HEK293 (cell line): ENCODE measurements around the gene GTSF1L.

Source experiments
- CTCF ChIA-PET: fragments of 350-600 bp; formaldehyde crosslinking; extraction: SDS; loops from one replicate; lab custom pipeline; 2021; ENCODE audit warnings: antibody characterized with exemption; lab: Yijun Ruan, JAX
- POLR2A ChIA-PET: fragments of 300-600 bp; formaldehyde crosslinking; extraction: SDS; loops from one replicate; lab custom pipeline; 2020; ENCODE audit warnings: antibody characterized with exemption, inconsistent platforms; lab: Yijun Ruan, JAX
- H3K27ac ChIP-seq: fragments of 200-500 bp; sonication (Bioruptor generic); 2 replicates; pipeline ENCODE4 v1.5.1; 2014; ENCODE audit warnings: low read depth, low read length, control low read depth, inconsistent platforms; ENCODE audit errors: extremely low read depth
- H3K36me3 ChIP-seq, 2 experiments: fragments of 200-500 bp in 1 of 2; sonication (Bioruptor generic) in 1 of 2; 1 replicate in 1 of 2; 2 replicates in 1 of 2; pipeline ENCODE4 v1.5.1; 2014 to 2017; ENCODE audit warnings: inconsistent platforms in 2 of 2, low read length in 2 of 2; ENCODE audit not compliant: control insufficient read depth in 2 of 2, insufficient read depth in 1 of 2
- H3K4me1 ChIP-seq: fragments of 200-500 bp; sonication (Bioruptor generic); 2 replicates; pipeline ENCODE4 v1.5.1; 2014; ENCODE audit warnings: mild to moderate bottlenecking, low read length, inconsistent platforms; ENCODE audit not compliant: control insufficient read depth, insufficient read depth
- H3K4me3 ChIP-seq: 2 replicates; pipeline ENCODE4 v1.5.1; 2011; ENCODE audit warnings: low read depth, mild to moderate bottlenecking, control low read depth, low read length, moderate library complexity
- H3K9me3 ChIP-seq: fragments of 200-500 bp; sonication (Bioruptor generic); 2 replicates; pipeline ENCODE4 v1.5.1; 2014; ENCODE audit warnings: low read depth, low read length, inconsistent platforms; ENCODE audit not compliant: control insufficient read depth, insufficient read depth
- SCRT1 ChIP-seq: fragments of 450-650 bp; formaldehyde crosslinking; IDR thresholded peaks from 2 replicates; pipeline ENCODE4 v1.5.1; 2016; ENCODE audit warnings: missing biosample characterization, missing genetic modification characterization, borderline replicate concordance
- SCRT2 ChIP-seq: fragments of 450-650 bp; formaldehyde crosslinking; IDR thresholded peaks from 2 replicates; pipeline ENCODE4 v1.5.1; 2016; ENCODE audit warnings: missing biosample characterization, missing genetic modification characterization
- ZBTB17 ChIP-seq: fragments of 450-650 bp; formaldehyde crosslinking; IDR thresholded peaks from 2 replicates; pipeline ENCODE4 v1.5.1; 2016; ENCODE audit warnings: missing biosample characterization, missing genetic modification characterization
- ZNF221 ChIP-seq: fragments of 450-650 bp; formaldehyde crosslinking; IDR thresholded peaks from 2 replicates; pipeline ENCODE4 v1.5.1; 2017; ENCODE audit warnings: missing biosample characterization, missing genetic modification characterization, borderline replicate concordance
- ZNF350 ChIP-seq: fragments of 450-650 bp; formaldehyde crosslinking; IDR thresholded peaks from 2 replicates; pipeline ENCODE4 v1.5.0; 2017; ENCODE audit warnings: missing biosample characterization, mild to moderate bottlenecking, missing genetic modification characterization
- ZNF354C ChIP-seq: fragments of 450-650 bp; formaldehyde crosslinking; IDR thresholded peaks from 2 replicates; pipeline ENCODE4 v1.5.1; 2016; ENCODE audit warnings: missing biosample characterization, missing genetic modification characterization, low read depth, borderline replicate concordance
- ZNF37A ChIP-seq: fragments of 450-650 bp; IDR thresholded peaks from 2 replicates; pipeline ENCODE4 v1.5.1; 2018; ENCODE audit warnings: missing biosample characterization, missing genetic modification characterization
- ZNF416 ChIP-seq: fragments of 450-650 bp; formaldehyde crosslinking; IDR thresholded peaks from 2 replicates; pipeline ENCODE4 v1.5.1; 2016; ENCODE audit warnings: missing biosample characterization, missing genetic modification characterization
- ZNF626 ChIP-seq: fragments of 450-650 bp; sonication (Bioruptor Pico); formaldehyde crosslinking; IDR thresholded peaks from 2 replicates; pipeline ENCODE4 v1.5.1; 2018; ENCODE audit warnings: missing biosample characterization, missing genetic modification characterization, inconsistent platforms
- TF ChIP-seq, protein P1 (sequence below): fragments of 450-650 bp; formaldehyde crosslinking; conservative IDR thresholded peaks from 2 replicates; pipeline ENCODE4 v1.5.1; 2016; ENCODE audit warnings: low read depth, missing biosample characterization, missing genetic modification characterization
- TF ChIP-seq, protein P2 (sequence below): fragments of 450-650 bp; formaldehyde crosslinking; IDR thresholded peaks from 2 replicates; pipeline ENCODE4 v1.5.1; 2016; ENCODE audit warnings: missing biosample characterization, missing genetic modification characterization
- TF ChIP-seq, protein P3 (sequence below): fragments of 450-650 bp; formaldehyde crosslinking; IDR thresholded peaks from 2 replicates; pipeline ENCODE4 v1.5.1; 2017; ENCODE audit warnings: missing biosample characterization, missing genetic modification characterization
- TF ChIP-seq, protein P4 (sequence below): fragments of 450-650 bp; formaldehyde crosslinking; IDR thresholded peaks from 2 replicates; pipeline ENCODE4 v1.5.1; 2016; ENCODE audit warnings: missing biosample characterization, missing genetic modification characterization

The GTSF1L gene

DNA sequence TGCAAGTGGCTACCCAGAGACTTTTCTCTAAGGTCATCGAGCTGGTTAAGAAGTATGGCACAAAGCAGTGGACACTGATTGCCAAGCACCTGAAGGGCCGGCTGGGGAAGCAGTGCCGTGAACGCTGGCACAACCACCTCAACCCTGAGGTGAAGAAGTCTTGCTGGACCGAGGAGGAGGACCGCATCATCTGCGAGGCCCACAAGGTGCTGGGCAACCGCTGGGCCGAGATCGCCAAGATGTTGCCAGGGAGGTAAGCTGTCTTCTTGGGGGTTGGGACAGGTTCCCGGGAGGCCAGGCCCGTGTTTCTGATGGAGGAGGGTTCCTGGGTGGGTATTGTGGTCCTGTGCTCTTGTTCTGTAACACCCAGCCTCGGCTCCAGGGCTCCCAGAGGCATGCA is 40.0 kb downstream of the GTSF1L start (continued):
- TF ChIP-seq, protein P1, sequence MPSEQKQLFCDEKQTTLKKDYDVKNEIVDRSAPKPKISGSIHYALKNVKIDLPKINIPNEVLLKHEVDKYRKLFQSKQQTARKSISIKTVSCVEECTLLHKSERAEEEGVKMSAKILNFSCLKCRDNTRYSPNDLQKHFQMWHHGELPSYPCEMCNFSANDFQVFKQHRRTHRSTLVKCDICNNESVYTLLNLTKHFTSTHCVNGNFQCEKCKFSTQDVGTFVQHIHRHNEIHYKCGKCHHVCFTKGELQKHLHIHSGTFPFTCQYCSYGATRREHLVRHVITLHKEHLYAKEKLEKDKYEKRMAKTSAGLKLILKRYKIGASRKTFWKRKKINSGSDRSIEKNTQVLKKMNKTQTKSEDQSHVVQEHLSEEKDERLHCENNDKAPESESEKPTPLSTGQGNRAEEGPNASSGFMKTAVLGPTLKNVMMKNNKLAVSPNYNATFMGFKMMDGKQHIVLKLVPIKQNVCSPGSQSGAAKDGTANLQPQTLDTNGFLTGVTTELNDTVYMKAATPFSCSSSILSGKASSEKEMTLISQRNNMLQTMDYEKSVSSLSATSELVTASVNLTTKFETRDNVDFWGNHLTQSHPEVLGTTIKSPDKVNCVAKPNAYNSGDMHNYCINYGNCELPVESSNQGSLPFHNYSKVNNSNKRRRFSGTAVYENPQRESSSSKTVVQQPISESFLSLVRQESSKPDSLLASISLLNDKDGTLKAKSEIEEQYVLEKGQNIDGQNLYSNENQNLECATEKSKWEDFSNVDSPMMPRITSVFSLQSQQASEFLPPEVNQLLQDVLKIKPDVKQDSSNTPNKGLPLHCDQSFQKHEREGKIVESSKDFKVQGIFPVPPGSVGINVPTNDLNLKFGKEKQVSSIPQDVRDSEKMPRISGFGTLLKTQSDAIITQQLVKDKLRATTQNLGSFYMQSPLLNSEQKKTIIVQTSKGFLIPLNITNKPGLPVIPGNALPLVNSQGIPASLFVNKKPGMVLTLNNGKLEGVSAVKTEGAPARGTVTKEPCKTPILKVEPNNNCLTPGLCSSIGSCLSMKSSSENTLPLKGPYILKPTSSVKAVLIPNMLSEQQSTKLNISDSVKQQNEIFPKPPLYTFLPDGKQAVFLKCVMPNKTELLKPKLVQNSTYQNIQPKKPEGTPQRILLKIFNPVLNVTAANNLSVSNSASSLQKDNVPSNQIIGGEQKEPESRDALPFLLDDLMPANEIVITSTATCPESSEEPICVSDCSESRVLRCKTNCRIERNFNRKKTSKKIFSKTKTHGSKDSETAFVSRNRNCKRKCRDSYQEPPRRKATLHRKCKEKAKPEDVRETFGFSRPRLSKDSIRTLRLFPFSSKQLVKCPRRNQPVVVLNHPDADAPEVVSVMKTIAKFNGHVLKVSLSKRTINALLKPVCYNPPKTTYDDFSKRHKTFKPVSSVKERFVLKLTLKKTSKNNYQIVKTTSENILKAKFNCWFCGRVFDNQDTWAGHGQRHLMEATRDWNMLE (tag by site-specific recombination) = no peak

DNA sequence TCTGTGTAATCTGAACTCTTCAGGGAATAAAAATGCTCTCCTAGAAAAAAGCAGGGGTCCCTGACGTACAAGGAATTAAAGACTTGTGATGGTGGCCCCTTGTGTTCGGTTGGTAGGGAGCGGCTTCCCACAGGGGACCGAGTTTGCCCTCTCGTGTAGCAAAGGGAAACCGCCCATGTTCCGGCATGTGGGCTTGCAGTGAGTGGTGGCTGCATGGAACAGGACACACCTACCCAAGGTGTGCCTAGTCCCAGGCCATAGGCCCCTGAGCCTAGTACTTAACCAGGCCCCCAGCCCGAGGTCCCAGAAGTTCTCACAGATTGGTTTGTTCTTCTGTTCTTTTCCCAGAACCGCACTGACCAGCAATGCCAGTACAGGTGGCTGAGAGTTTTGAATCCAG is 44.4 kb downstream of the GTSF1L start:
- Histone ChIP-seq H3K27ac (no peak overlapping the region), H3K4me1 (no peaks in the 10 kb centered on the region), H3K36me3 (peaks cover 31 to 69% of the 10 kb centered on the region in 2 experiments; a peak in 2 of 3 replicates), H3K9me3 (no peaks in the 10 kb centered on the region), H3K4me3 (no peak overlapping the region)
- POLR2A ChIA-PET = interaction anchor here (0.7 kb wide), 1 partner anchor 15 kb away, joined by 3 read pairs; no protein-coding TSS in a partner anchor
- TF ChIP-seq ZNF221 (no peak), ZNF354C (tag by site-specific recombination) (no peak), ZBTB17 (tag by site-specific recombination) (no peak), ZNF37A (tag by site-specific recombination) (no peak)
- TF ChIP-seq, protein P2, sequence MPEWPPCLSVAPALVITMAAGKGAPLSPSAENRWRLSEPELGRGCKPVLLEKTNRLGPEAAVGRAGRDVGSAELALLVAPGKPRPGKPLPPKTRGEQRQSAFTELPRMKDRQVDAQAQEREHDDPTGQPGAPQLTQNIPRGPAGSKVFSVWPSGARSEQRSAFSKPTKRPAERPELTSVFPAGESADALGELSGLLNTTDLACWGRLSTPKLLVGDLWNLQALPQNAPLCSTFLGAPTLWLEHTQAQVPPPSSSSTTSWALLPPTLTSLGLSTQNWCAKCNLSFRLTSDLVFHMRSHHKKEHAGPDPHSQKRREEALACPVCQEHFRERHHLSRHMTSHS (tag by site-specific recombination) = no peak
- TF ChIP-seq, protein P3, sequence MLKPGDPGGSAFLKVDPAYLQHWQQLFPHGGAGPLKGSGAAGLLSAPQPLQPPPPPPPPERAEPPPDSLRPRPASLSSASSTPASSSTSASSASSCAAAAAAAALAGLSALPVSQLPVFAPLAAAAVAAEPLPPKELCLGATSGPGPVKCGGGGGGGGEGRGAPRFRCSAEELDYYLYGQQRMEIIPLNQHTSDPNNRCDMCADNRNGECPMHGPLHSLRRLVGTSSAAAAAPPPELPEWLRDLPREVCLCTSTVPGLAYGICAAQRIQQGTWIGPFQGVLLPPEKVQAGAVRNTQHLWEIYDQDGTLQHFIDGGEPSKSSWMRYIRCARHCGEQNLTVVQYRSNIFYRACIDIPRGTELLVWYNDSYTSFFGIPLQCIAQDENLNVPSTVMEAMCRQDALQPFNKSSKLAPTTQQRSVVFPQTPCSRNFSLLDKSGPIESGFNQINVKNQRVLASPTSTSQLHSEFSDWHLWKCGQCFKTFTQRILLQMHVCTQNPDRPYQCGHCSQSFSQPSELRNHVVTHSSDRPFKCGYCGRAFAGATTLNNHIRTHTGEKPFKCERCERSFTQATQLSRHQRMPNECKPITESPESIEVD = no peak
- CTCF ChIA-PET = no interaction called here

DNA sequence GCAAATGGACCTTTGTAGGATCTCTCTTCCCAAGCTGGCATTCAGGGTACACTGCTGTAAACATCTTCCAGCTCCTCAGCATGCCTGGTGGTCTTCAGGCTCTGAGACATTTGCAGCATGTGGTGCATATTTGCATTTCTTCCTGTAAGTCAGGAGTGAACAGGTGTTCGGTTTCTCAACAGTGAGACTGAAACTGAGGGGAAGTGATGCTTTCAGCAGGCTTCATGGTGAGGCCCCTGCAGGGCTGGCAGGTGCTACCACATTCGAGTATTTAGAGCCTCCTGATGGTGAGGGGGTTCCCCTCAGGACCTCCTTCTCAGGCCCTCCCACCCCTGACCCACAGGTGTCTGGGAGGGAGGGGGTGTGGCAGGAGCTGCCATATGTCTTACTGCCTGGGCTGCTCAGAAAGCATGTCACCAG is 44.8 kb downstream of the GTSF1L start:
- H3K4me3 ChIP-seq = no peak overlapping the region
- no peaks in the 10 kb centered on the region for H3K9me3 ChIP-seq
- no peaks in the 10 kb centered on the region for H3K4me1 ChIP-seq
- ChIA-PET CTCF (no interaction called here), POLR2A (no interaction called here)
- no peak for TF ChIP-seq ZNF416 (tag by site-specific recombination)
- TF ChIP-seq ZNF350 (tag by site-specific recombination) = no peak
- 0 out of 2 replicates have a peak, but pooled peaks have one; percentile 67 for TF ChIP-seq SCRT1 (tag by site-specific recombination)
- TF ChIP-seq, protein P4, sequence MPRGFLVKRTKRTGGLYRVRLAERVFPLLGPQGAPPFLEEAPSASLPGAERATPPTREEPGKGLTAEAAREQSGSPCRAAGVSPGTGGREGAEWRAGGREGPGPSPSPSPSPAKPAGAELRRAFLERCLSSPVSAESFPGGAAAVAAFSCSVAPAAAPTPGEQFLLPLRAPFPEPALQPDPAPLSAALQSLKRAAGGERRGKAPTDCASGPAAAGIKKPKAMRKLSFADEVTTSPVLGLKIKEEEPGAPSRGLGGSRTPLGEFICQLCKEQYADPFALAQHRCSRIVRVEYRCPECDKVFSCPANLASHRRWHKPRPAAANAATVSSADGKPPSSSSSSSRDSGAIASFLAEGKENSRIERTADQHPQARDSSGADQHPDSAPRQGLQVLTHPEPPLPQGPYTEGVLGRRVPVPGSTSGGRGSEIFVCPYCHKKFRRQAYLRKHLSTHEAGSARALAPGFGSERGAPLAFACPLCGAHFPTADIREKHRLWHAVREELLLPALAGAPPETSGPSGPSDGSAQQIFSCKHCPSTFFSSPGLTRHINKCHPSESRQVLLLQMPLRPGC (tag by site-specific recombination) = no peak
- no peak for TF ChIP-seq ZNF626 (tag by site-specific recombination)
- TF ChIP-seq SCRT2 (tag by site-specific recombination) = peak; percentile 75
- H3K36me3 ChIP-seq = peaks cover 31 to 69% of the 10 kb centered on the region in 2 experiments; a peak in 2 of 3 replicates
- no peak overlapping the region for H3K27ac ChIP-seq
